SJSA1 (cell line): ENCODE results near the gene ETFBKMT. TPM values are rescaled to one million over a fixed set of nuclear protein-coding genes. Genes with fewer than 3 reads are reported as not detected.
"Not testable (repeated sequence)": the region's sequence is repeated elsewhere in the genome, so short reads cannot be mapped to it uniquely, and the experiment has no call there.

Experiments used
- DNase-seq, 2 experiments: peaks; one replicate each; pipeline ENCODE4 v3.0.0-alpha.2; 2015 to 2020; ENCODE audit warnings: low spot score in 2 of 2, low read depth in 1 of 2
- H3K27ac ChIP-seq: fragments of 250-450 bp; sonication (Bioruptor Pico); 2 replicates; pipeline ENCODE4 v1.5.1; 2020; ENCODE audit warnings: mild to moderate bottlenecking, moderate library complexity
- H3K27me3 ChIP-seq: fragments of 250-450 bp; sonication (Bioruptor Pico); replicated peaks from 2 replicates; pipeline ENCODE4 v1.5.1; 2020; ENCODE audit warnings: mild to moderate bottlenecking, moderate library complexity
- H3K36me3 ChIP-seq: fragments of 250-450 bp; sonication (Bioruptor Pico); 2 replicates; pipeline ENCODE4 v1.5.1; 2020; ENCODE audit warnings: mild to moderate bottlenecking
- H3K4me1 ChIP-seq: fragments of 250-450 bp; sonication (Bioruptor Pico); replicated peaks from 2 replicates; pipeline ENCODE4 v1.6.1; 2021; ENCODE audit warnings: mild to moderate bottlenecking
- H3K4me3 ChIP-seq: fragments of 250-450 bp; sonication (Bioruptor Pico); 2 replicates; pipeline ENCODE4 v1.5.1; 2020; ENCODE audit warnings: mild to moderate bottlenecking
- H3K9me3 ChIP-seq: fragments of 250-450 bp; sonication (Bioruptor Pico); replicated peaks from 2 replicates; pipeline ENCODE4 v1.5.1; 2020; ENCODE audit warnings: mild to moderate bottlenecking
- total RNA-seq: library from RNA; depleted of rRNA; stranded (reverse); fragments of >200 nt; shearing (Covaris generic); gene quantifications from 2 replicates; pipeline ENCODE4 v1.2.3, GENCODE V29; 2014; rRNA removed

The ETFBKMT gene
- total RNA-seq, 1 experiment from 2014 or later = 1.5 TPM

DNA sequence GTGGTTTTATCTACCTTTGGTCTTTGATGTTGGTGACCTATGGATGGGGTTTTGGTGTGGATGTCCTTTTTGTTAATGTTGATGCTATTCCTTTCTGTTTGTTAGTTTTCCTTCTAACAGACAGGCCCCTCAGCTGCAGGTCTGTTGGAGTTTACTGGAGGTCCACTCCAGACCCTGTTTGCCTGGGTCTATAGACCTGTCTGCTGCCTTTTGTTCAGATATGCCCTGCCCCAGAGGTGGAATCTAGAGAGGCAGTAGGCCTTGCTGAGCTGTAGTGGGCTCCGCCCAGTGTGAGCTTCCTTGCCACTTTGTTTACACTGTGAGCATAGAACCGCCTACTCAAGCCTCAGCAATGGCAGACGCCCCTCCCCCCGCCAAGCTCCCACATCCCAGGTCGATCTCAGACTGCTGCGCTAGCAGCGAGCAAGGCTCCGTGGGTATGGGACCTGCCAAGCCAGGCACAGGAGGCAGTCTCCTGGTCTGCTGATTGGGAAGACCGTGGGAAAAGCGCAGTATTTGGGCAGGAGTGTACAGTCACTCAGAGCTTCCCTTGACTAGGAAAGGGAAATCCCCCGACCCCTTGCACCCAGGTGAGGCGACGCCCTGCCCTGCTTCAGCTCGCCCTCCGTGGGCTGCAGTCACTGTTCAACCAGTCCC lies 59.2 kb downstream of the ETFBKMT start:
- not testable (repeated sequence) for H3K4me3 ChIP-seq

DNA sequence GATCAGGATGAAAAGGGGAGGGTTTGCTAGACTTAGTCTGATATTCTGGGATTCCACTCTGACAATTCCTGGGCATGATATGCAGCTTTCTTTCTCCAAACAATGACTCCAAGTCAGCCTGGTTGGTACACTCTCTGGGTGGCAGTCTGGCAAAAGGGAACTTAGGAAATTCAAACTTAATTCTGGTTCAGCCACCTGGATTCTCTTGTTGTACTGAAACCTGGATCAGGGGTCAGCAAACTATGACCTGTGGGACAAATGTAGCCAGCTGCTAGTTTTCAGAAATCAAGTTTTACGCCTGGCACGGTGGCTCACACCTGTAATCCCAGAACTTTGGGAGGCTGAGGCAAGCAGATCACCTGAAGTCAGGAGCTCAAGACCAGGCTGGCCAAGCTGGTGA lies 63.1 kb downstream of the ETFBKMT start:
- Histone ChIP-seq H3K9me3 (no peaks in the 10 kb centered on the region), H3K27ac (no peak overlapping the region), H3K36me3 (no peaks in the 10 kb centered on the region; the same call in 1 of the 2 replicates), H3K4me1 (0 out of 2 replicates have a peak, but pooled peaks cover 4% of the 10 kb centered on the region), H3K27me3 (no peaks in the 10 kb centered on the region), H3K4me3 (no peak overlapping the region)
- DNase-seq = no peak

More for the DNA sequence above, 59.2 kb downstream of the ETFBKMT start:
- not testable (repeated sequence) for H3K4me1 ChIP-seq, H3K9me3 ChIP-seq, H3K36me3 ChIP-seq, DNase-seq, H3K27me3 ChIP-seq, H3K27ac ChIP-seq

Other genes with a start within 250 kb of the ETFBKMT start
- 18.3 and 22.2 TPM in 2 replicates for gene DENND5B, start 68.6 kb upstream of the ETFBKMT start, total RNA-seq
- 14.2 and 14.8 TPM in 2 replicates for gene AMN1, start 69.3 kb downstream of the ETFBKMT start, total RNA-seq